GM18870 (cell line): ENCODE data around the gene TMCC3.
"Not testable (repeated sequence)": the region's sequence is repeated elsewhere in the genome, so short reads cannot be mapped to it uniquely, and the experiment has no call there.

Experiments used
- ATAC-seq: cut with Tn5 transposase; IDR thresholded peaks from one replicate; pipeline ENCODE4 v1.9.1; 2021; ENCODE audit warnings: moderate library complexity; ENCODE audit not compliant: unreplicated experiment

The TMCC3 gene, protein sequence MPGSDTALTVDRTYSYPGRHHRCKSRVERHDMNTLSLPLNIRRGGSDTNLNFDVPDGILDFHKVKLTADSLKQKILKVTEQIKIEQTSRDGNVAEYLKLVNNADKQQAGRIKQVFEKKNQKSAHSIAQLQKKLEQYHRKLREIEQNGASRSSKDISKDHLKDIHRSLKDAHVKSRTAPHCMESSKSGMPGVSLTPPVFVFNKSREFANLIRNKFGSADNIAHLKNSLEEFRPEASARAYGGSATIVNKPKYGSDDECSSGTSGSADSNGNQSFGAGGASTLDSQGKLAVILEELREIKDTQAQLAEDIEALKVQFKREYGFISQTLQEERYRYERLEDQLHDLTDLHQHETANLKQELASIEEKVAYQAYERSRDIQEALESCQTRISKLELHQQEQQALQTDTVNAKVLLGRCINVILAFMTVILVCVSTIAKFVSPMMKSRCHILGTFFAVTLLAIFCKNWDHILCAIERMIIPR

DNA sequence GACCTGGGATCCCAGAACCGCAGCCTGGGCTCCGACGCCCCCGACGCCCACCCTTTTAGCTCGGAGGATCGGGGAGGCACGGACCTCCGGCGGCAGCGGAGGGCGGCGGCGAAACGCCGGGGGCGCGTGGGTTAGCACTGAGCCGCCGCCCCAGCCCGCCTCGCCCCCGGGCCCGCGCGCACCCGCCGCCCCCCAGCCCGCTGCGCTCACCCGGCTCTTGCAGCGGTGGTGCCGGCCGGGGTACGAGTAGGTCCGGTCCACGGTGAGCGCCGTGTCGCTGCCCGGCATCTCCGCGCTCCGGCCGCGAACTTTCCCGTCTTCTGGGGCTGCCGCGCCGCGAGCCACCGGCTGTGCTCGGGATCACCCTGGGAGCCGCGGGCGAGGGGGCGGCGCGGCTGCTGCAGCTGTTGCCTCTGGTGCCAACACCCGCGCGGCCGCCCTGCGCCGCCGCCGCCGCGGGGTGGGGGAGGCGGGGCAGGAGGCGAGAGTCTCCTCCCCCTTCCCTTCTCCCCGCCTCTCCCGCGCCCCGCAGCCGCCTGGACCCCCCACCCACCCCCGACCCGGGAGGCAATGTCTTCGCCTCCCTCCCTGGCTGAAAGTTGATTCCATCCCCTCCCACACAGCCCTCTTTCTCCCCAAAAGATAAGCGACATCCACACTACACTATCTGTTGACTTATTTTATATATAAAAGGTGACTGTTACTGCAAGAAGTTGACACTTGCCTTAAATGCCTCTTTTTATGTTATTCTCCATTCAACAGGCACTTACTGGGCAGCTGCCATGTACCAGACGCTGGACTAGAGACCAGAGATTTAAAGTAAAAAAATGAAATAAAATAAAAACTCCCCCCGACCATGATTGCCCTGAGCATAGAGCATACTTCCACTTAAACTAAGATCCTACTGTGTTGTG is at the start of gene TMCC3:
Gene TMCC3 (minus strand): TSS at position 415 of the 914 bp plus-strand sequence. CDS start 127 bp downstream, at position 288.
- ATAC-seq: no peak

DNA sequence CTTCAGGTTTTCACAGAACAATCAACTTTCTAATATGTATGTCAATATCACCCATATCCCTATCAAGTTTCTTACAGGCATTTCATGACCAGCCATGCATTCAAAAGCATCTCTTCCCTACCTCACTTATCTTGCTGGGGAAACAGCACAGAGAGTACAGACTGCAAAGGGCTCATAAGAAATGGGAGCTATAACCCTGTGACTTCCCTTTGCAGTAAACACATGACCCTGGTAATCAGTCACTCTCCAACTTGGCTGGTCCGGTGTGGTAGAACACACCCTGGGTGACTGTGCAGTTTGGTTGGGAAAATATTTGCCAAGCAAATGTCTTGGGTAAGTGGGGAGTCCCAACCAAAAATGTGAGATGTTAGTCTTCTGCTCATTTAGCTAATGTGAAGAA is 49.4 kb upstream of the TMCC3 start:
- no peak for ATAC-seq

DNA sequence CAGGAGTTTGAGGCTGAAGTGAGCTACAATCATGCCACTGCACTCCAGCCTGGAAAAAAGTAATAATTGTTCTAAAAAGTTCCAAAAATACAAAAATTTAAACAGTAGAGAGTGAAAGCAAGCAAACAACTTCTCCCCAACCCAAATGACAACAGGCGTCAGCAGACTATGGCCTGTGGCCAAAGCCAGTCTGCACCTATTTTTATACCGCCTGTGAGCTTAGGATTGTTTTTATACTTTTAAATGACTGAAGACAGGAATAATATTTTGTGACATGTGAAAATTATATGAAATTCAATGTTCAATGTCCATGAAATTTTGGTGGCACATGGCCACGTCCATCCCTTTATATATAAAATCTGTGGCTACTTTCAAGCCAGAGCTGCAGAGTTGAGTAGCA is 48.2 kb upstream of the TMCC3 start:
- ATAC-seq: no peak

DNA sequence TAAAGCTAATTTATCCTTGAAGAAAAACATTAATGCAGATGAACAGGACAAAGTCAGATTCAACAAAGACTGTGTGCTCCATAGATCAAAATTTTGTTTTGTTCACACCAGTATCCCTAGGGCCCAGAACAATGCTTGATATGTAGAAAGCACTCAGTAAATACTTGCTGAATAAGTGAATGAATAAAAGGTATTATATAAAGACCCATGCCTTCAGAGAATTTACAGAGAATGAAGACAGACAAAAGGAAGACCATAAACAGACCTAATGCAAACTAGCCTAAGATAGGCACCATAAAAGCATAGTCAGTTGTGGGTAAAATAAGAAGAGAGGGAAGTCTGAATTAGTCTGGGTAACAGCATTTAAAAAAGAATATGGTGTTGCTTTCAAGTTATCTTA is 47.3 kb upstream of the TMCC3 start:
- ATAC-seq: no peak

DNA sequence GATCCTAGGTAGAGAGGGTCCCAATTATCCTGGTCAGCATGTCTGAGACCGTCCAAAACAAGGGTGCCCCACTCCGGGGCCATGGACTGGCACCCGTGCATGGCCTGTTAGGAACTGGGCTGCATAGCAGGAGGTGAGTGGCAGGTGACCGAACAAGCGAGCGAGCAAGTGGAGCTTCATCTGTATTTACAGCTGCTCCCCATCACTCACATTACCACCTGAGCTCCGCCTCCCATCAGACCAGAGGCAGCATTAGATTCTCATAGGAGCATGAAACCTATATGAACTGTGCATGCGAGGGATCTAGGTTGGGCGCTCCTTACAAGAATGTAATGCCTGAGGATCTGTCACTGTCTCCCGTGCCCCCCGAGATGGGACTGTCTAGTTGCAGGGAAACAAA is 44.4 kb upstream of the TMCC3 start:
- ATAC-seq: no peak

DNA sequence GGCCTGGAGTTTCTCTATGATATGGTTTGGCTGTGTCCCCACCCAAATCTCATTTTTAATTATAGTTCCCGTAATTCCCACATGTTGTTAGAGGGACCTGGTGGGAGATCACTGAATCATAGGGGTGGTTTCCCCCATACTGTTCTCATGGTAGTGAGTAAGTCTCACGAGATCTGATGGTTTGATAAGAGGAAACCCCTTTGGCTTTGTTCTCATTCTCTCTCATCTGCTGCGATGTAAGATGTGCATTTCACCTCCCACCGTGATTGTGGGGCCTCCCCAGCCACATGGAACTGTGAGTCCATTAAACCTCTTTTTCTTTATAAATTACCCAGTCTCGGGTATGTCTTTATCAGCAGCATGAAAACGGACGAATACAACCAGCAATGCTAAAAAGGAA is 42.5 kb upstream of the TMCC3 start:
- ATAC-seq: not testable (repeated sequence)

DNA sequence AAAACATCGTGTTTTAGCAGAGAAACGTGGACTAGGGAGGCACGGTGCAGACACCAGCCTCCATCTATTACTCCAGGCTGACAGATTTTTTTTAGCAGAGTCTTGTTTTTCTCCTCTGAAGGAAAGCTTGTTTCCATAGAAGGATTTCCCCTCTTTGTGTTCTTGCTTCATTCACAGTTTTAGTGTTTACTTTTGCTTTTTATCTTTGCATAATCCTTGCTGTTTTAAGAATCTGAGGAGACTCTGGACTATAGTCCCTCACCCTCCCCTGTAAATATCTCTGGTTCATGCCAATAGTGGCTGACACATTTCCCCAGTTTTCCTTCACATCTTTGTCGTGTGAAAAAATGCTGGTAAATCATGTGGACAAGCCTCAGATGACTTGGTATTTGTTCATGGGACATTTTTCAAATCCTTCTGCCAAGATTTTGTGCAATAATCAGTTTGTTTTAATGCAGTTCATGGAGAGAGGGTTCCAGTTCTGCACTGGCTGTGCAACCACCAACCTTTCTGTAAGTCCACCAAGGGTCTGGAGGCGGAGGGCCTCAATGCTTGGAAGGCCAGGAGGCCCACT is 39.9 kb upstream of the TMCC3 start:
- ATAC-seq: no peak

DNA sequence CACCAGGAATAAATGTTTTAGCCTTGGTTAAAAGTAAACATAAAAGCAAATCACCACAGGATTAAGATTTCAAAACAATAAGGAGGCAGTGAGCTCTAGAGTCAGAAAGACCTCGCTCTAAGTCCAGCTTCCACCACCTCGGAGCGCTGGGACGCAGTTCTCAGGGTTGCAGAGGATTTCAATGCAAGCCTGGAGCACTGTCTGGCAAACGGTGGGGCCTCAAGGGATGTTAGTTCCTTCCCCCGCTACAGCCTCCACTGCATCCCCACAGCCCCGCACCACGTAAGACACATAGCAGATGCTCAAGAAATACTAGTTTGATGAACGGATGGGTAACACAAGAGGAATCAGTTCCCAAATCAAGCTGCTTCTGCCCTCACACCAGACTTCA is 39.3 kb upstream of the TMCC3 start:
- no peak for ATAC-seq

DNA sequence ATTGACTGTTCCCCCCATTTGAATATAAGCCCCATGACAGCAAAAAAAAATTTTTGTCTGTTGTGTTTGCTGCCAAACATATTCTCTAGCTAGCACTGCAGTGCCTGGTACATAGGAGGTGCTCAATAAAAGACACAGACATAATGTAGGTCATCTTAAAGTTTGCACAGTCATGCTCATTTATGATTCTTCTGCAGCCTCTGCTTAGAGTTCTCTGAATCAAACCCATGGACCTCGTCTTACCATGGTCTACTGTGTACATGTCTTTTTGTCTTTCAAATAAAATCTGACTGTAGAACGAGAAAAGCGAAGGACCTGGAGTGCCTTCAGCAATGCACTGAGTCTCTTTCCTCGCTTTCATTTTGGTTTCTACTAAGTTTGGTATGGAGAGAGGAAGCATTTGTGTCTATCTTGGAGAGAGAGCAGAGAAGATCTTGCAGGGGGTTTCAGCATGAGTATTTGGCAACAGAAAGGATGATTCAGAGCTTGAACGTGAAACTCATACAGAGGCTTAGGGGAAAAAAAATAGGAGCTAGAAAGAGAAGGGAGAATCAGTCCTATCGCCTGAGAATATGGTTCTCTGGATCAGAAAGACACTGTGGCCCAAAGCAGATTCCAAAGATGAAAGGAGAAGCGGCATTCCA is 38.8 kb upstream of the TMCC3 start:
- ATAC-seq: peak; percentile 60

DNA sequence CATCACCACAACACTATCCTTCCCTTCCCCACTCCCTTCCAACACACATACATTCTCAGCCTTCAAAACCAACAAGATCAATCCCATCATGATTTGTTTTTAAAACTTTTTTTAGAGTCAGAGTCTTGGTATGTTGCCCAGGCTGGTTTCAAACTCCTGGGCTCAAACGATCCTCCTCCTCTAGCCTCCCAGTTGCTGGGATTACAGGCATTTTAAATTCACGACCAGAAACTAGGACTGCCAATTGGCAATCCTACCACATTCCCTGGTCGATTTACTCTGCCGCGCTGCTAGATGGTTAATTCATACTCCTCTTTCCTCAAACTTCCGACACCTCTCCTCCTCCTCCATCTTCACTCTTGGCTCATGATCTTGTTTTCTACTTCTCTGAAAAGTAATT is 37.5 kb upstream of the TMCC3 start:
- ATAC-seq: no peak

DNA sequence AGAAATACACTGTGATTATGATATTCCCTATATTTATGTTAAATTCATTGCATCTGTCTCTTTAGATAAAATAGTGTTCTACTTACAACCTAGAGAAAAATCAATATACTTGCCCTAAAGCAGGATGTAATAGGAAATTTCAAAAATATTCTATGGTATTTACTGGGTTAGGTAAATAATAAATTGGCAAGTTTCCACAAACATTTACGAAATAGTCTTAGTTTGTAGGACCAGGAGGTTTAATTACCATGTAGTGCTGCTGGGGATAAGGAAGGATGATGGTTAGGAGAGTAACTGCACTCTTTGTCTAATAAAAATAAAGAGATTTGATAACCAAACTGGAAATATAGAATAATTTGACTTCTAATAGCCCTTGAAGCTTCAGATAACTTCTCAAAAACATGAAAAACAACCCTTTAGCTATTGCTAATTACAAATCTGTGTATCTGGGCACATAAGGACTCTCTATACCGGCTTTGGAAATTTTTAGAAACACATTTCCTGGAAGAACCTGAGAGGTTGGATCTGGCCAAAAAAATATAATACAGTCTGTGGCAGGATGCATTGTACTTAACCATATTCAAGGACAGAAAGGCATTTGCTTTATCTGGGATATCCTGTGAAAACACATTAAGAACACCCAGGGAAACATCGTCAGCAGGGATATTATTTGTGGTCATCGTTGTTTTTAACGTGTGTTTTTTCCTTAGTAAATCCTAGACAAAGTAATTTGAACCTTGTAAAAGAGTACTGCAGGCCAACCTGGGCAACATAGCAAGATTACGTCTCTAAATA is 36.7 kb upstream of the TMCC3 start:
- ATAC-seq: no peak

DNA sequence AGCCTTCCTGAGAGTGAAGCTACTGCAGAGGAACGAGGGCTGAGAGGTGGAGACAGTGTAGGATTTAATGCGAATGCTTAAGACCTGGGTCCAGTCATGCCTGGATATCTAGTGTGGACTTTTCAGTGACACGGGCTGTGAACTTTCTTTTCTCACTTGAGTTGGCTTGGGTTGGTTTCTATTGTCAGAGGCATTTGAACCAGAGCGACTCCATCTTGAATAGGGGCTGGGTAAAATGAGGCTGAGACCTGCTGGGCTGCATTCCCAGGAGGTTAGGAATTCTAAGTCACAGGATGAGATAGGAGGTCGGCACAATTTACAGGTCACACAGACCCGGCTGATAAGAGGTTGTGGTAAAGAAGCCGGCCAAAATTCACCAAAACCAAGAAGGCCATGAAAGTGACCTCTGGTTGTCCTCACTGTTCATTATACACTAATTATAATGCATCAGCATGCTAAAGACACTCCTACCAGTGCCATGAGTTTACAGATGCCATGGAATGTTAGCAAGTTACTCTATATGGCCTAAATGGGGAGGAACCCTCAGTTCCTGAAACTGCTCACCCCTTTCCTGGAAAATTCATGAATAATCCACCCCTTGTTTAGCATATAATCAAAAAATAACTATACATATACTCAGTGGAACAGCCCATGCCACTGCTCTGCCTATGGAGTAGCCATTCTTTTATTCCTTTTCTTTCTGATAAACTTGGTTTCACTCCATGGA is 34.2 kb upstream of the TMCC3 start:
- ATAC-seq: no peak

DNA sequence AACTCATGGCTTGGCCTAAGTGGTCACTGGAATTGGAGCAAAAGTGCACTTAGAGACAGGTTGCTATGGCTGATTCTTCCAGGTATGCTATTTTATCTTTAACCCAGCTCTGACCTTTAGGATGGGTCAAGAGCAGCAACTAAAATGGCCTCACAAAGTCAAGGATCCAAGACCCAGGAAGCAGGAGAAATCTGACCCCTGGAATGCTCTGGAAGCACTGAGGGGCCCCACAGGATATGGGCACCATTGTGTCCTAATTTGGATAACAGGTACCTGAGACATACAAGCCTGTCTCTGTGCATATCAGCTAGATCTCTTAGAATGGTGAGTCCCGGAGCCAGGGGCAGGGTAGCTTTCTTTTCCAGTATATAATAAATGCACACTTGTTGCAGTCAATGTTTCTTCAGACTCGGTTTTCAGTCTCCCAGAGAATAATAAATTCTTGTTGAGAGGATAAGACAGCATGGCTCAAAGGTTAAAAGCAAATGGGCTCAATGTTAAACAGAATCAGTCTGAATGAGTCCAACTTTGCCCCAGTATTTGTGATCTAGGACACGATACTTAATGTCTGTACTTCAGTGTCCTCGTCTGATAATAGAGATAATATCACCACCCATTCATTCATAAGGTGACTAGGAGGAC is 29.3 kb upstream of the TMCC3 start:
- ATAC-seq: no peak

DNA sequence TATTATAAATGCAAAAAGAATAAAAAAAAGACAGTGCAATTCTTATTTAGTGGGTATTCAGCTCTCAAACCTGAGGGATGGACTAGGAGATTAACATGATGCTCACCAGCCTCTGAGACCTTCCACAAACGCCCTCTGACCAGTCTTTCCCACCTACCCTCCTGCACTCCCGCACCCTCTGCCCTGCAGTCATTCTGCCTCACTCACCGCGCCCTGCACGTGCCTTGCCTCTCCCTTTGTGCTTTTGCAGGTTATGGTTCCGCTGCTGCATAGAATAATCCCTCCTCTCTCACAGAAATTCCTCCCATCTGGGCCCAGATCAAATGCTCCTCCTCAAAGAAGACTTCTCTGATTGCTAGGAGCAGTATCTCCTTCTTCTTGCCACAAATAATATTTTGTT is 28.5 kb upstream of the TMCC3 start:
- ATAC-seq: no peak

DNA sequence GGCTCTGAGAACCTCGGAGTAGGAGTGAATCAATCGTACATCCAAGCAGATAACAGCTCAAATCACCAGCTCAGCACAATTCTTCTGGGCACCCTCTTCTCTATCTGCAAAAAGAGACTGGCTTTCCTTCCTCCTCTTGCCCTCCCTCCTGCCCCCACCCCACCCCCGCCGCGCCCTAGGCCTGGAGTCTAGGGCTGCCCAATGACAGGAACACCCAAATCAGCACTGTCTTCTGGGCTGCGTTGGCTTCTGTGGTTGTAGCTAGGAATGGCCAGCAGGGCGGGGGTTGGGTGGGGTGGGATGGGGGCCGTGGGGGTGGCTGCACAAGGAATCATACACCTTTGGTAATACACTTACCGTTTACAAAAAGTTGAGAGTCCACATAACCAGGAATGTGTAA is 28.0 kb upstream of the TMCC3 start:
- ATAC-seq: no peak

DNA sequence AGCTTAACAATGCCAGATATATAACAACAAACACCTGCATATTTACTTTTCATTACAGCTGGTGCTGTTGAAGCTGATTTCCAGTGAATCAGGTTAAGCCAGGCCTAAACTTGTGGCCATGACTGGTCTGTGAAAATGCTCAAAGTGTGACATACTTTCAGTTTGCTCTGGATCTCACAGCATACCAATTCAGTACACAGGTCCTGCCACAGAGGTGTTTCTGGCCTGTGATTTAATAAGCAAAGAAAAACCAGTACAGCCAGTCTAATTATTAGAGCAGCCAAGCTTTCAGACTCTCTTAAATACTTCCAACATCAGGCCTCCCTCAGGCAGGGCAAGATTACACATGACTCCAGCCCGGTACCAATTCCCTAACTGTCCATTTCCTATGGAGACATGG is 27.4 kb upstream of the TMCC3 start:
- no peak for ATAC-seq

DNA sequence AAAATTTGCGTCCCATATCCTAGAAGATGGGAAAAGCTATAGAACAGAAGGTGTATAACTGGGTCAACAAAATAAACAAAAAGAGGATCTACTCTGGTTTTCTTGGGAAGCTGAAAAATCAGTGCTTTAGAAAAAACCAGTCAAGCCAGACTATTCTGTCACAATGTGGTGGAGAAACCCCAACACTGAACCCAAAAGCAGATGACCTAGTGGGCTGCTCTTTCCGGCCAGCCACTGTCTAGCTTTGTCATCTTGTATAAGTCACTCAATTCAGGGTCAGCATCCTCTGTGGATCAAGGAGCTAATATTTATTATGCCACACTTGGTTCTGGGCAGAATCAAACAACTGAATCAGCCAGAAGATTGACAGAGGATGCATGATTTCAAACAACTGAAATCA is 26.6 kb upstream of the TMCC3 start:
- no peak for ATAC-seq

DNA sequence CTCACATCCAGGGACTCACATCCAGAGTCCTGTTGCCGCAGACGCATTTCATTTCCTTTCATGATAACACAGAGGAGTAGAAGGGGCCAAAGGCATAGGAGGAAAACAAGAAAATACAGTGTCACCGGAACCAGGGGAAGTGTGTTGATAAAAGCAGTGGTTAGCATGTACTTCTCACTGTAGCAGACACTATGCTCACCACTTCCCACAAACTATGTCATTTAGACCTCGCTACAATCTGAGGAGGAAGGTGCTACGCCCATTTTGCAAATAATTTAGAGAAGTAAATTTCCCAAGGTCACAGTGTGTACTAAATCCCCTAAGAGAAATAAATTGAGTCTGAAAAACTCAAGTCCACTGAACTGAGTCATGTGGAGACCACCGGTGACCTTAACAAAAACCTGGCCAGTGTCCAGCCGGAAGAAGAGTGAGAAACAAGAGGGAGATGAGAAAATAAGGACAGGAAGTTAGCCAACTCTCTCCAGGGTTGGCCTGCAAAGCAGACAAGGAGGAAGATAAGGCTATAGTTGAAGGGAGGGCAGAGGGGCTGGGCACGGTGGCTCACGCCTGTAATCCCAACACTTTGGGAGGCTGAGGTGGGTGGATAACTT is 25.8 kb upstream of the TMCC3 start:
- ATAC-seq: peak; percentile 62

DNA sequence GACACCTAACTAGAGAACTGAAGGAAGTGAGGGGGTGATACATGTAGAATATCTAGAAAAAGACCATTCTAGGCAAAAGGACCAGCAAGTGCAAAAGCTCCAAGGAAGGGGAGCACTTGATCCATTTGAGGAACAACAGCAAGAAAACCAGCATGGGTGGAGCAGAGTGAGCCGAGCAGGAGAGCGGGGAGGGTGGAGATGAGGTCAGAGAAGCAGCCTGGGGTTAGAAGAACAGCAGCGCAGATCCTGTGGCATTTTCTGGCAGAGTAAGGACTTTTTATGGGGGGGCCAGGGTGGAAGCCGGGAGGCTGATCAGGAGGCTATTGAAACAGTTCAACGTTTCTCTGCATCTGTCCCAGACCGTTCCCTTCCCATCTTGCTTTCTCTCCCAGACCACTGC is 24.5 kb upstream of the TMCC3 start:
- ATAC-seq: no peak
